ENCODE results near the gene MYOG.

Gene MYOG

DNA sequence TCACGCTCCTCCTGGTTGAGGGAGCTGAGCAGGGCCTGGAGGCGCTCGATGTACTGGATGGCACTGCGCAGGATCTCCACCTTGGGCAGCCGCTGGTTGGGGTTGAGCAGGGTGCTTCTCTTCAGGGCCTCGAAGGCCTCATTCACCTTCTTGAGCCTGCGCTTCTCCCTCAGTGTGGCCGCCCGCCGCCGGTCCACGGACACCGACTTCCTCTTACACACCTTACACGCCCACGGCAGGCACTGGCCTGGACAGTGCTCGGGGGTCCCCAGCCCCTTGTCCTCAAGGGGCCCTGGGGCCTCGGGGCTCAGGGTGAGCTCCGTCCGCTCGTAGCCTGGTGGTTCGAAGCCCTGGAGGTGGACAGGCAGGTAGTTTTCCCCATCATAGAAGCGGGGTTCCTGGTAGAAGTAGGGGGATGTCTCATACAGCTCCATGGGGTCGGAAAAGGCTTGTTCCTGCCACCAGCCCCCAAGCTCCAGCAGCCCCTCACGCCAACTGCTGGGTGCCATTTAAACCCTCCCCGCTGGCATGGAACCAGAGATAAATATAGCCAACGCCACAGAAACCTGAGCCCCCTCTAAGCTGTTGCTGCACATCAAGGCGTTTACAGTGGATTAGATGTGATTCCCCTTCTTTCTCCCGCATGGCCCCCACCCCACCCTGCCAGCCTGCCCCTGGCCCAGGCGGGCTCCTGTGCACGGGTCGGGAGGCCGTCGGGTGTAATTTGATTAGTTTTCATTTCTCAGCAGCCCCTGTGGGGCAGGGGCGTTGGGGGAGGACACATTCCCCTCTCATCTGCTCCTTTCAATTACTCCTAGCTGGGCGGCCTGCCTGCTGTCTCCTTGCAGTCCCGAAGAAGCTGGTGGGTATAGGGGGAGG lies at the start of gene MYOG:
MYOG (minus strand) TSS at position 485 of the 879 bp plus-strand sequence; CDS start at position 434, 51 bp downstream.
- peak; percentile 94 for DNase-seq

DNA sequence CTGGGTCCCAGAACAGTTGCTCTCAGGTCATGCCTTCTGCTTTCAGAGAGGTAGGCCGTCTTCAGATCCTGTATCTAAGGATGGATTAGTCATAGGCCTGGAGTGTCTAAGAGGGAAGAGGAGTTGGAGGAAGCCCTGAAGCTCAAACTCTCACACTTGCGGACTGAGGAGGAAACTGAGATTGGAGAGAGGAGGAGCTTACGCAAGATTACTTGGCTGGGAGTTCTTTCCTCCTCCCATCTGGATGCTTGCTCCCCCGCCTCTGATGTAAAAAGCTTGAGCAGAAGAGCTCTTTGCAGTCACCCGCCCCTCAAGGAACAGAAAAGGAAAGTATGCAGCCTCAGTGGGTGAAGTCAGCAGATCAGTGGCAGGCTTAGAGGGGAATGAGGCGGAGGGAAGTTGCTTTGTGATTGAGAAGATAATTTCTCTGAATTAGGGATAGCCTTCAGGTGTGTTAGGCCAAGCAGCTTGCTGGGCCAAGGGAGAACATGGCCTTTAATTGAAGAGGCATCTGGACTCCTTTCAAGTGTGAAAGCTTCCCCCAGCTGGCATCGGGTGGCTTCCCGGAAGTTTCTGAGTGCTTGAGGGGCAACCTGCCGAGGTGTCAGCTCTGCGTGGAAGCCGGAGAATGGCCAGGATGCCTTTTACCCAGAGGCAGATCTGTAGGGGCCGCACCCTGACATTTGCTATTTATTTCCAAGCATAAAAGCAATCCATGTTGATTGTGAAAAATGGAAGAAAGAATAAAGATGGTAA lies 48.3 kb upstream of the MYOG start:
- peak; percentile 89 for DNase-seq

DNA sequence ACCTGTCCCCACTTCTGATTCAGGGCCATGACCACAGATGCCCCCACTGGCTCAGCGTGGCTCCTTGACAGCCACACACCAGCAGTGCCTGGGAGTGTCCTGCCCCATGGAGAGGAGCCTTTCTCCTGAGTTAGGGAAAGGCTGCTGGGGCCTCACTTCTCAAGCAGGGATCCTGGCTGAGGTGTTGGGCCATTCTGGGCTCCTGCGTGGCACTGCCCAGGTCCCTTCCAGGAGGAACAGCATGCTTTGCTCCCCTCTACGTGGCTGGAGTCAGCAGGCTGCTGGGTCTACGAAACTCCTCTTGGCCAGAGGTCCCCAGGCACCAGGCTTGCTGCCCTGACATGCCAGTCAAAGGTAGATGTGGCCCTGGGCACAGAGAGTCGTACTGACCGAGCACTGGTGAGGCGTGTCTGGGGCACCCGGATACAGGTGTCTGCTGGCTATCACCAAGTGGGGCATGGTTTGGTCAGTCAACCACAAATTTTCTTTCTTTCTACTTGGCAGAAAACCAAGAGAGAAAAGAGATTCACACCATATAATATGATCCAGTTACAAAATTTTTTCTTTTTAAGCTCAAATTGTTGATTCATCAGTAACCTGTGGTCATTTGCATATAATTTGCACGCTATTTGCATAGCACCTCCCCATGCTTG lies 45.9 kb upstream of the MYOG start:
- no peak for DNase-seq

DNA sequence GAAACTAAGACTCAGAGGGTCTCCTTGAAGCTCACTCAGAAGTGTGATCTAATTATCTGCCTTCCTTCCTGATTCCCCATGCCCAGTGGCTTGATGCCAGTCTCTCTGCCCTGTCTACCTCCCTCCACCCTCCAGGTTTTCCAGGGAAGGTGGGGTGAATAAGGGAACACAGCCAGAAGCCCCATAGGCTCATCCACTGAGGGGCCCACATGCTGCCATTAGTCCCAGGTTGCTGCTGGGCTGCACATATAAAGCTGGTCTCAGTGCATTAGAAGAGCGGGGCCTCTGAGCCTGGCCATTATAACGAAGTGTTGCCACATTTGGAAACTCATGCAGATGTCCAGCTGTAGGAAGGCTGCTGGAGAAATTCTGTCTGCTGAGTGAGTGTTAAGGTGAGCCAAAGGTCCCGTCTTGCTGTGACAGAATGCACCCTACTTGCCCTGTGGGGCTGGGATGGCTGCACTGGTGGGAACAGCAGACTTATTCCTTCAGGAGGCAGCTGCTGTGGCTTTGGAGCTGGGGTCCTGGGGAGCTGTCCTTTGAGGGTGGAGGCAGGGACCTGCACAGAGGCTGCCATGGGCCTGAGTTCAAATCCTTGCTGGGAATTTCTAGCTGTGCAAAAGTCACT lies 44.7 kb upstream of the MYOG start:
- DNase-seq = no peak

DNA sequence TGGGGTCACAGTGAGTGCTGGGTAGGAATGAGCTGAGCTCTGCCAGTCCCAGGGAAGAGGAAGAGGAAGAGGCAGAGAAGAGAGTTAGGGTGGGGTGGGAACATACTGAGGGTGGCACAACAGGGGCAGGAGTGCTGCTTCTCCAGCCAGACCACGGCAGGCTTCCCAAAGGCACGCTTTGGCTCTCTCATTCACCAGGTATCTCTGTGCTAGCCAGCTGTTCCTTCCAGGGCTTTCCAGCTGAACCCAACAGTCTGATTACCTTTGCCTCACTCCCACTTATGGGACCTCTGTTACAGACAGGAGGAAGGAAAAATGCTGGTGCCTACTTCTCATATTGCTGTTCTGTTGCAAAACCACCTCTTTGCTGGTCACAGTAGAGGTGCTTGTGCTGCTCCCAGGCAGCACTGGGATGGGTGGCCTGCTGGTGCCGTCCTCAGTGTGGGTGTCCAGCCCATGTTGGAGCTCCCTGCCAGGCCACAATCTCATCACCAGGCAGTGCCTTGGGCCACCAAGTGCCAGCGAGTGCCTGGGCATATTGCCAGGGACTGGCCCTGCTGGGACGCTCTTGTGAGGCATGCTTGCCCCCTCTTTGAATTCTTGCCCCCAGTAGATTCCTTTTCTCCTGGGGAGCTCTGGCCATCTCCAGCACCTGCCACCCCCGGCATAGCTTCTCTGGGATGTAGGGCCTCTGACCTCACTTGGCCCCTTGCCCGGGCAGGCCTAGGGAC lies 43.9 kb upstream of the MYOG start:
- peak; percentile 25 for DNase-seq

DNA sequence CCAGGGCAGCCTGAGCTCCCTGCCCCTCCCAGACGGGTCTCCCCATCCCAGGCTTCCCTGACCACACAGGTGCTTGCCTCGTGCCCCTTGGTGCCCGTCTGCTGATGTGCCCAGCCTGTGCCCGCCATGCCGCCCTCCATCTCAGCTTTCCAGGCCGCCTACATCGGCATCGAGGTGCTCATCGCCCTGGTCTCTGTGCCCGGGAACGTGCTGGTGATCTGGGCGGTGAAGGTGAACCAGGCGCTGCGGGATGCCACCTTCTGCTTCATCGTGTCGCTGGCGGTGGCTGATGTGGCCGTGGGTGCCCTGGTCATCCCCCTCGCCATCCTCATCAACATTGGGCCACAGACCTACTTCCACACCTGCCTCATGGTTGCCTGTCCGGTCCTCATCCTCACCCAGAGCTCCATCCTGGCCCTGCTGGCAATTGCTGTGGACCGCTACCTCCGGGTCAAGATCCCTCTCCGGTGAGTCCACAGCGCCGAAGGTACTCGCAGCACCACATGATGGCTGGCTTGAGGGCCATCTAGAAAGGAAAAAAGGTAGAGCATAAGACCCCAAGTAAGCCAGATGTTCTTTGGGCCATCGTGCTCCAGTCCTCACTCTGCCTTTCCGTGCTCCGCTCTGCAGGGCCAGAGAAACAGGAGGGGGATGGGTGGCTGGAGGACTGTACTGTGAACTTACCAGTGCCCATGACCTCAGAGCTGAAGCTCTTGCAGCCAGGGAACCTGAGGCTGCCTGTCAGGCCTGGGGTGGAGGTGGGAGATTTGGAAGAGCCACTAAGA lies 43.1 kb upstream of the MYOG start:
- DNase-seq = no peak

DNA sequence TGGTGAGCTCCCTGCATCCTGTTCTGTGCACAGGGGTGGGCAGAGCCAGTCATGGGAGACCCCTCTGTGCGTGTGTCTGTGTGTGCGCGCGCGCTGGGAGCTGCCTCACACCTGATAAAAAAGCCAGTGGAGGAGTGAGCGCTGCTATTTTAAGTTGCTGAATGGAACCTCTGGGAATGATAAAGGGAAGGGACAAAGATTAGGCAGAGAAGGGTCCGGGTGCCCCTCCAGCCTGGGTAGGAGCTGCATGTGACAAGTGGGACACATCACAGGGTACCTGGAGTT lies 42.6 kb upstream of the MYOG start:
- DNase-seq = peak; percentile 49

DNA sequence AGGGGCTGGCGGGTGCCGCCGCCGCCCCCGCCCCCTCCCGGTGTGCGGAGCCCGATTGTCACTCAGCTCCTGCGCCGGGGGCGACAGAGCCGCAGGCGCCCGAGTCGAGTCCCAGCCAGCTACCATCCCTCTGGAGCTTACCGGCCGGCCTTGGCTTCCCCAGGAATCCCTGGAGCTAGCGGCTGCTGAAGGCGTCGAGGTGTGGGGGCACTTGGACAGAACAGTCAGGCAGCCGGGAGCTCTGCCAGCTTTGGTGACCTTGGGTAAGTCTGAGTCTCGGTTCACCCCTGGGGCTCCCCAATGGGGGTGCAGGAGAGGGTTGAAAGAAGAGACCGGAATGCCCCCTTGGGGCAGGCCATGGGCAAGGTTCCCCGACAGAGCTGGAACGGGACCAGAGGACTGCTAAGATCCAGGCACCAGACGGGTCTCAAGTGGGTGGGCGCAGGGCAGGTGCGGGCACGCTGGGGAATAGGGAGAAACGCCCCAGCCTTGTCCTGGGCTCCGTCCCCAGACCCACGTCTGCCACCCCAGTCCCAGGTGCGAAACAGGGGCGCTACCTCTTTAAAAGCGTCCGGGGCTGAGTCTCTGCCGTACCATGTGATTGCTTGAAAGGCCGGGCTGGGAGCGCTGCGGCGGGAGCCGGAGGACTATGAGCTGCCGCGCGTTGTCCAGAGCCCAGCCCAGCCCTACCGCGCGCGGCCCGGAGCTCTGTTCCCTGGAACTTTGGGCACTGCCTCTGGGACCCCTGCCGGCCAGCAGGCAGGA lies 42.0 kb upstream of the MYOG start, which contains the start of gene ADORA1:
ADORA1 (plus strand) TSS at position 61 of the 765 bp plus-strand sequence. CDS start 1,116 bp downstream, outside the sequence.
- DNase-seq = peak; percentile 64

DNA sequence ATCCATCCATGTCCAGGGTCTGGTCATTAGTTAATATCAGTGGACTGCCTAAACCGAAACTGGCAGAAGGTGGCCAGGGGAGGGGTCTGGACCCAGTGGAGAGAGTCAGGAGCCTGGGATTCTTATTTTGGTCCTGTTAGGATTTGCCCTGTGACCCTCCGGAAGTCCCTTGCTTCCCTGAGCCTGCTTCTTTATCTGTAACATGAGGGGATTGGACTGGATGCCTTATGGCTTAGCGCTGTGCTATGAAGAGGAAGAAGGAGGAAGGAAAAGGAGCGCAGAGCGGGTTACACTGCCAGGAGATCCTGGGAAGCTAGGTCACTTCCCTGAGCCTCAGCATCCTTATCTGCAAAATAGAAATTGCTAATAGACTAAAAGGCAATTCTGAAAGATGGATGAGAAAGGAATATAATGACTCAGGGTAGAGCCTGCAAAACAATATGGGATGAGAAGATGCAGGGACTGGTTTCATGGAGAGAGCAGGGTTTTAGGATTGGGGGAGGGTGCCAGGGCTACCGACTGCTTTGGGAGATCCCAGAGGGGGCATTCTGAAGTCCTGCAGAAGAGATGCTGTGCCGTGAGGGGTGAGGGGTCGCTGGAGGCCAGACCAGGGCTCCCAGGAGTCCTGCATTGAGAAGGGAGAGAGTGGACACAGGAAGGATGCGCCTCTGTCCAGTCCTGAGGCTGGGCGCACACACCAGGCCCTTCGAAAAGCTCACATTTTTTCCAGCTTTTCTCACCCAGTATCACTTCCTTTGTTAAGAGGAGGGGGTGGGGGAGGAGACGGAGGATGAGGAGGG lies 41.3 kb upstream of the MYOG start:
- no peak for DNase-seq

DNA sequence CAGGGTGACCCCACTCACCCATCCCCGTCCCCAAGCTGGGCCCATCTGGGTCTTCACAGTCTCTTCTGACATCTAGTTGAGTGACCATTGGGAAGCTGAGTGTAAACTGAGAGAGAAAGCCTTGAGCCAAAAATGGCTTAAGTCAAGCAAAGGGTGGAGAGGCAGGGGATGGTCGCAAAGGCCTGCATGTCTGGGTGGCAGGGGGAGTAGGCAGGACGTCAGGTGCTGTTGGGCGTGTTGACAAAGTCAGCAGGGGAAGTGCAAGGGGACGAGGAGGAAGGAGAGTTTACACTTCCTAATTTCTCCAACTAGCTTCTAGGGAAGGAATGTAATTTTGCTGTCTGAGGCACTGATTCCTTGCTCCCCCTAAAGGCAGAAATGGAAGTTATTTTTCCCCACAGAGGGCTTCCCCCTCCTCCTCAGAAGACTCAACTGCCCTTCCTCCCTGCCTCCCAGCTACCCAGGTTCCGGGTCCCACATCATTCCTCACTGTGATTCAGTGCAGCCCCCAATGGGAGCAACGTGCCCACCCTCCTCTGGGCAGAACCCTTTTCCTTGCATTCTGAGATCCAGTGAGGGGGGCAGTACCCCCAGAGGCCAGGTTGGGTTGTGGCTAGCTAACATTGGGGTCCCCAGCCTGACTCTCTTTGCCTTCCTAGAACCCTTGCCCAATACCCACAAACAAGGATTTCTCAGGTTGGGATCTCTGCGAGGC lies 40.5 kb upstream of the MYOG start:
- no peak for DNase-seq

DNA sequence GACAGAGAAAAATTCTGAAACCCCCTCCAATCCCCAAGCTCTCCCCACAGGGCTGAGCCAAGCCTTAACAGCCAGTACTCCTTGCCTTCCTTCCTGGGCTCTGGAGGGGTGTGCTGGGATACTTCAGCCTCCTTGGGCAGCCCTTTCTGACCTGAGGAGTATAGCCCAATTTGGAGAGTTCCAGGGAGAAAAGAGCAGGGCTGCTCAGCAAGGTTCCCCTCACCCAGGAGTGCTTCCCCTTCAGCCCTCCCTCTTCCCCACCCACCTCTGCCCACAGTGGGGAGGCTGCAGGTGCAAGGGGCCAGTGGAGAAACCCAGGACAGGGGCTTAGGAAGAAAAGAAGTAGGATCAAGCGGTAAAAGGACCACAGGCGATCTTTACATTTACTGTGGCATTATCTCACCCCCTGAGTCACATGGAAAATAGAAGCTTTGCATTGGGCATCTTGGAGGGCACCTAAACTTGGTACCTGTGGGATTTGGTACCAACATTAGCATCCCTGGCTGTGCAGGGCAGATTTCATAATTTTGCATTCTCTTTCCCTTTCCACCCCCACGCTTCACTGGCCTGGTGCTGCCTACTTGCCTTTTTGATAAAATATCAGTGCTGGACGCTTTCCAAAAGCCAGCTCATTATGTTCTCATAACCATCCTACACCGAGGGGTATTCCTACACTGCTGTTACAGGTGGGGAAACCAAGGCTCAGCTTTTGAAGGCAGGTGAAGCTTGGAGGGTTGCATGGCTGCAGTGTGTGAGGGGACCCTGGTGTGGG lies 38.9 kb upstream of the MYOG start:
- DNase-seq = peak; percentile 33

DNA sequence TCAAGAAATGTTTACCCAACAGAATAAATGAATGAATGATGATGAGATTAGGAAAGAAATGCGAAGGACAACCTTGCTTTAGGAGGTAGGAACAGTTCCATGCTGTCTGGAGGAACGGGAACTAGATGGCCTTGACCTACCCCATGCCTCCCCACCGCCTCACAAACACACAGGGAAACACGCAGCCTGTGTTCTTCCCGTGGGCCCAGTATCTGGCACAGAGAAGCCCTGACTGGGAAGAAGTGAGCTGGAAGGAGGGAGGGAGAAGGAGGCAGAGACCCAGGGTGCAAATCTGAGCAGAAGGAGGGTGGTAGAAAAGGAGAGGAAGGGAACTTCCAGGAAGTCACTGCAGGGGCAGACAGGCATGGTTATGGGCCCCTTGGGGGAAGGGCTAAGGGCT lies 38.2 kb upstream of the MYOG start:
- DNase-seq = no peak

DNA sequence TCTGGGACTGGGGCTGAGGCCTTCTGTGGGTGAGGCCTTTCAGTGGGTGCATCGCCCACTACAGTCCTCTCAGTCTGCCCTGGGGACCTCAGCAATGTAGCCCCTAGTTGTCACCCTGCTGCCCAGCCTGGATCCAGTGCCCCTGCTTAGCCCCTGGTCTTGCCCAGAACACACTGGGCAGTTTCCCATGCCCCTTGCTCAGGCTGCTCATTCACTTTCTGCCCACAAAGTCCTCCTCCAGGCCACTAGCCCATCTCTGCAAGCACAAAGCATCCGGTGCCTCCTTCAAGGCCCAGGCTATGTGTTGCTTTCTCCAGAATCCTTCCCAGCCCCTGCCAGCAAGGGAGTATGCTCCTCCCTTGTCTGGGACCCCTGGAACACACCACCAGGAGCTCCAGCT lies 36.3 kb upstream of the MYOG start:
- no peak for DNase-seq

DNA sequence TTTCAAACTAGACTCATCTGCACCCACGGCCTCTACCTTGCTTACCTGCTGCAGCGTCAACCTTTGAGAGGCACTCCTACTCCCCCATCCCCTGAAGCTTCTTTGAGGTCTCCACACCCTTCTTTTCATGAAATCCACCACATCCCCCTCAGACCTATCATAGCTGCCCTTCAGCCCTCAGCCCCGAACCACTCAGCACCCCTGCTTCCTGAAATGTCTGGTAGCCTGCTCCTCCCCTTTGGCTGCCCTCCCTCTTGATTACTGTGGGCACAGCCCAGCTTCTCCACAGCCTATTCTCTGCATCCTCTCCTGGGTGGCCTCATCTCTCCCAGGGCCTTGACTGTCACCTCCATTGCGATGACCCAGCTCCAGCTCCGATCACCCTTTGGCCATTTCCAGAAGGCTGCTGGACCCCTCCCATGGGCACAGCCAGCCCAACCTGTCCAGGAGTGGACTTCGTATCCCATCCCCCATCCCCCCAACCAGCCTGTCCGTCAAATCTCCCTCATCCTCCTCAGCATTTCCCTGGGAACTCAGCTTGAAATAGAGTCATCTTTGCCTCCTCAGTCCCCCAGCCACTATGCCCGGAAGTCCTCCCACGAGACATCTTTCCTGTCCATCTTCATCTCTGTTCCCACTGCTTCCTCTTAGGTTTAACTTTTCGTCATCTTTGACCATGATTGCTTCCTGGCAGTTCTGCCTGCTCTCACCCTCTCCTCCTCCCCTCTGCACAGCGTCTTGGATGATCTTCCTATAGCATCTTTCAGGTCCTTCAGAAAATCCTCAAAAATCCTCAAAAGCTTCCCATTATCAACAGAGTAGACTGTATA lies 35.6 kb upstream of the MYOG start:
- DNase-seq = no peak

DNA sequence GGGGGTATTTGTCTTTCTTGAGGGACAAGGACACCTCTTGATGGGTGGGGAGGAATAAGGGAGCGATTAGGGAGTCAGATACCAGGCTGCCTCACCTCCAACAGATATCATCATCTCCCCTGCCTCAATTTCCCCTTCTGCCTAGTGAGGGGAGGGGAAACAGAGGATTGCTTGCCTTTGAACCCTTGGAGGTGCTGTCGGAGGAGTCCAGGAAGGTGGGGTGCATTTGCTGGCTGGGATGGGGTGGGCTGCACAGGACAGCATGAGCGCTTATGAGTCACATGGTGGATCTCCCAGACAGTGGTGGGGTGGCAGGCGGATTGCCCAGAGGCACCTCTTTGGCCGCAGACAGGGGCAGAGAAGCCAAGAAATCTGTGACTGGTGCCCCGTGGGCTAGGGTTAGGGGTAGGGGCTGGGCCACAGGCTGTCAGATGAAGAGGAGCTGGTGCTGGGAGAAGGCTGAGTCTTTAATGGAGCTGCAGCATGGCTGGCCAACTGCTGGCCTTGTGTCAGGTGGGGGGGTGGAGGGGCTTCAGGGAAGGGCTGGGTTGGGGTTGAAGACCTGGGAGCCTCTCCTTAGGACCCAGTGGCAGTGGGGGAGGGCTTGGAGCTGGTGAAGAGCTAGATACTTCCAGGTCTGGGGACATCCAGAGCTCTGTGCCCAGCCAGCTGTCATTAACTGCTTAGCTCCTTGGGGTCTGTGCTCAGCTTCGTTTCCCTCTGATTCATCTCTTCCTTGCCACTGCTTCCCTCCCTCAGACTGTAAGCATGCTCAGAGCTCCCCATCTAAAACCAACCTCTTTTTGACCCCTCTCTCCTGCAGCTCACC lies 34.7 kb upstream of the MYOG start:
- no peak for DNase-seq

Measured in NCI-H2171 treated with DMSO at 0.1 percent for 48 hours (cell line).